PC-9 (cell line): ENCODE results near the gene FASLG. TPM values are rescaled to one million over a fixed set of nuclear protein-coding genes. Genes with fewer than 3 reads are reported as not detected.

Source experiments
- BruUV-seq: library from RNA; stranded (reverse); fragments of 400-500 nt; replicated peaks from 2 replicates; lab custom pipeline; 2021; lab: Mats Ljungman, UMichigan
- CTCF ChIA-PET: fragments of 300-600 bp; sonication (Branson Sonifier 250); formaldehyde crosslinking; loops from one replicate; lab custom pipeline; 2022; ENCODE audit warnings: antibody characterized with exemption; lab: Charles Lee
- POLR2A ChIA-PET: fragments of 300-600 bp; sonication (Branson Sonifier 250); formaldehyde crosslinking; loops from one replicate; lab custom pipeline; 2022; ENCODE audit warnings: antibody characterized with exemption; ENCODE audit not compliant: unreplicated experiment; lab: Charles Lee
- DNase-seq, 2 experiments: peaks; one replicate each; pipeline versions ENCODE4 v3.0.0 to v3.0.0-alpha.2; 2015 to 2022; ENCODE audit warnings: mixed read lengths in 1 of 2
- H2AFZ ChIP-seq: fragments of 200-600 bp; sonication (generic); 2 replicates; pipeline ENCODE4 v1.8.1; 2017; ENCODE audit warnings: antibody characterized with exemption
- H3F3A ChIP-seq: fragments of 200-600 bp; sonication (generic); 2 replicates; pipeline ENCODE4 v1.8.1; 2017; ENCODE audit warnings: antibody characterized with exemption, mild to moderate bottlenecking, low read depth; ENCODE audit not compliant: insufficient read depth
- H3K27ac ChIP-seq: fragments of 200-600 bp; sonication (generic); 2 replicates; pipeline ENCODE4 v1.6.1; 2016; ENCODE audit warnings: mixed run types
- H3K27me3 ChIP-seq: fragments of 200-600 bp; sonication (generic); 2 replicates; pipeline ENCODE4 v1.6.1; 2016; ENCODE audit warnings: low read depth, mixed run types; ENCODE audit not compliant: insufficient read depth
- H3K36me3 ChIP-seq: fragments of 200-600 bp; sonication (generic); 2 replicates; pipeline ENCODE4 v1.6.1; 2016; ENCODE audit warnings: low read depth, mixed run types
- H3K4me1 ChIP-seq: fragments of 200-600 bp; sonication (generic); replicated peaks from 2 replicates; pipeline ENCODE4 v1.6.1; 2016; ENCODE audit warnings: mixed run types; ENCODE audit not compliant: insufficient read depth
- H3K4me2 ChIP-seq: fragments of 200-600 bp; sonication (generic); 2 replicates; pipeline ENCODE4 v1.6.1; 2017; ENCODE audit warnings: mixed run types
- H3K4me3 ChIP-seq: fragments of 200-600 bp; sonication (generic); 2 replicates; pipeline ENCODE4 v1.6.1; 2016; ENCODE audit warnings: mixed run types
- H3K79me2 ChIP-seq: fragments of 200-600 bp; sonication (generic); 2 replicates; pipeline ENCODE4 v1.6.1; 2017; ENCODE audit warnings: low read depth, mixed run types
- H3K9me2 ChIP-seq: fragments of 200-600 bp; sonication (generic); 2 replicates; pipeline ENCODE4 v1.8.1; 2017; ENCODE audit warnings: mild to moderate bottlenecking; ENCODE audit not compliant: insufficient read depth
- H3K9me3 ChIP-seq: fragments of 200-600 bp; sonication (generic); 2 replicates; pipeline ENCODE4 v1.8.1; 2016; ENCODE audit warnings: low read depth; ENCODE audit not compliant: insufficient read depth
- H4K20me1 ChIP-seq: fragments of 200-600 bp; sonication (generic); 2 replicates; pipeline ENCODE4 v1.8.1; 2017; ENCODE audit not compliant: insufficient read depth
- EZH2 ChIP-seq: fragments of 200-600 bp; sonication (generic); IDR thresholded peaks from 2 replicates; pipeline ENCODE4 v1.8.0; 2017; ENCODE audit warnings: antibody characterized with exemption, low read depth
- intact Hi-C: fragments of 100-400 bp; cut with micrococcal nuclease; formaldehyde crosslinking; loops from one replicate; pipeline ENCODE4 v1.10.0; 2022; ENCODE audit not compliant: unreplicated experiment
- total RNA-seq: library from RNA; stranded (reverse); gene quantifications from 2 replicates; pipeline ENCODE4 v1.2.3, GENCODE V29; 2021
- TF ChIP-seq, protein P1 (sequence below): fragments of 200-600 bp; sonication (generic); conservative IDR thresholded peaks from 2 replicates; pipeline ENCODE4 v1.6.1; 2017; ENCODE audit warnings: mixed run types, antibody characterized with exemption, mild to moderate bottlenecking, moderate library complexity

FASLG gene
- total RNA-seq, 1 experiment from 2014 or later, result not detected

DNA sequence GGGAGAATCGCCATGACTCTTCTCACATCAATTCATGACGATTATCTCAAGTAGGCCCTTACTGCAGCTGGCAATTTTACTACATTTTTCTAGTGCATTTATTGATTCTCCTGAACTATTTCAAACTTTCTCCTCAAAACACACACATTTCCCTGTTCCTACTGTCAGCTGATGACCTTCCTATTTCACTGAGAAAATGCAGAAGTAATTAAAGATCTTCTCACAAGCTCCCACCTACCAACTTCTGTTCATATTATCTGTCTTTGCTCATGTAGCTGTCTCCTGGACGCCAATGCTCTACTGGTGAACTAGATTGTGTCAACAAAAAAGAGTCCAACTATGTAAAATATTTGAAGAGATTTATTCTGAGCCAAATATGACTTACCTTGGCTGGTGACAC is 36.4 kb upstream of the FASLG start:
- ChIA-PET POLR2A (interaction anchor here (0.6 kb wide), 1 partner anchor 95 kb away, joined by 4 read pairs; no protein-coding TSS in a partner anchor), CTCF (no interaction called here)
- H3K36me3 ChIP-seq, result no peaks in the 10 kb centered on the region
- H3F3A ChIP-seq, result peaks cover 6% of the 10 kb centered on the region; the same call in 1 of the 2 replicates
- no peaks in the 10 kb centered on the region for H3K79me2 ChIP-seq
- peaks cover 34% of the 10 kb centered on the region for H3K9me3 ChIP-seq
- H3K4me3 ChIP-seq, result no peak overlapping the region
- H3K9me2 ChIP-seq, result no peaks in the 10 kb centered on the region
- H2AFZ ChIP-seq, result no peak overlapping the region
- no peak for DNase-seq
- no peak overlapping the region for H3K27ac ChIP-seq
- H3K4me2 ChIP-seq, result no peak overlapping the region
- H4K20me1 ChIP-seq, result no peaks in the 10 kb centered on the region
- H3K27me3 ChIP-seq, result no peaks in the 10 kb centered on the region
- intact Hi-C loops, result no loop called here
- H3K4me1 ChIP-seq, result no peaks in the 10 kb centered on the region
- no peak for TF ChIP-seq EZH2
- TF ChIP-seq, protein P1, sequence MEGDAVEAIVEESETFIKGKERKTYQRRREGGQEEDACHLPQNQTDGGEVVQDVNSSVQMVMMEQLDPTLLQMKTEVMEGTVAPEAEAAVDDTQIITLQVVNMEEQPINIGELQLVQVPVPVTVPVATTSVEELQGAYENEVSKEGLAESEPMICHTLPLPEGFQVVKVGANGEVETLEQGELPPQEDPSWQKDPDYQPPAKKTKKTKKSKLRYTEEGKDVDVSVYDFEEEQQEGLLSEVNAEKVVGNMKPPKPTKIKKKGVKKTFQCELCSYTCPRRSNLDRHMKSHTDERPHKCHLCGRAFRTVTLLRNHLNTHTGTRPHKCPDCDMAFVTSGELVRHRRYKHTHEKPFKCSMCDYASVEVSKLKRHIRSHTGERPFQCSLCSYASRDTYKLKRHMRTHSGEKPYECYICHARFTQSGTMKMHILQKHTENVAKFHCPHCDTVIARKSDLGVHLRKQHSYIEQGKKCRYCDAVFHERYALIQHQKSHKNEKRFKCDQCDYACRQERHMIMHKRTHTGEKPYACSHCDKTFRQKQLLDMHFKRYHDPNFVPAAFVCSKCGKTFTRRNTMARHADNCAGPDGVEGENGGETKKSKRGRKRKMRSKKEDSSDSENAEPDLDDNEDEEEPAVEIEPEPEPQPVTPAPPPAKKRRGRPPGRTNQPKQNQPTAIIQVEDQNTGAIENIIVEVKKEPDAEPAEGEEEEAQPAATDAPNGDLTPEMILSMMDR, result no peak
- BruUV-seq, result no TSS peak

GRCh38 chr1:172623748-172624147 is 35.2 kb upstream of the FASLG start:
- Histone ChIP-seq H3K36me3 (no peaks in the 10 kb centered on the region), H4K20me1 (no peaks in the 10 kb centered on the region), H3K27me3 (no peaks in the 10 kb centered on the region), H3F3A (peaks cover 6% of the 10 kb centered on the region; the same call in 1 of the 2 replicates), H3K27ac (no peak overlapping the region), H3K9me2 (no peaks in the 10 kb centered on the region), H3K79me2 (no peaks in the 10 kb centered on the region), H2AFZ (no peak overlapping the region), H3K9me3 (peaks cover 30% of the 10 kb centered on the region), H3K4me3 (no peak overlapping the region), H3K4me1 (no peaks in the 10 kb centered on the region), H3K4me2 (no peak overlapping the region)
- no TSS peak for BruUV-seq
- intact Hi-C loops, result no loop called here
- DNase-seq, result no peak
- CTCF ChIA-PET, result no interaction called here
- POLR2A ChIA-PET, result no interaction called here
- TF ChIP-seq EZH2, result no peak
- TF ChIP-seq, protein P1, result no peak

- no peak for TF ChIP-seq EZH2
- TF ChIP-seq, protein P1, result no peak
- Histone ChIP-seq H3K79me2 (no peaks in the 10 kb centered on the region), H3F3A (peaks cover 3% of the 10 kb centered on the region; the same call in 1 of the 2 replicates), H3K27ac (no peak overlapping the region), H3K36me3 (no peaks in the 10 kb centered on the region), H3K4me1 (peaks cover 10% of the 10 kb centered on the region; the same call in 1 of the 2 replicates), H3K4me2 (no peak overlapping the region), H3K27me3 (no peaks in the 10 kb centered on the region), H2AFZ (no peak overlapping the region), H4K20me1 (no peaks in the 10 kb centered on the region), H3K9me3 (peaks cover 9% of the 10 kb centered on the region), H3K9me2 (no peaks in the 10 kb centered on the region), H3K4me3 (no peak overlapping the region)
- ChIA-PET CTCF (no interaction called here), POLR2A (no interaction called here)
- no peak for DNase-seq
- BruUV-seq, result no TSS peak
- intact Hi-C loops, result no loop called here
Observed at GRCh38 chr1:172626845-172627244, 32.1 kb upstream of the FASLG start.
